ELF-1 (cell line): Measurements from ENCODE around the gene KRTAP12-2.

Experiments
- DNase-seq: peaks from one replicate; pipeline ENCODE4 v3.0.0-alpha.2; 2016; ENCODE audit warnings: low read depth, low spot score

KRTAP12-2 gene, protein sequence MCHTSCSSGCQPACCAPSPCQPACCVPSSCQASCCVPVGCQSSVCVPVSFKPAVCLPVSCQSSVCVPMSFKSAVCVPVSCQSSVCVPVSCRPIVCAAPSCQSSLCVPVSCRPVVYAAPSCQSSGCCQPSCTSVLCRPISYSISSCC

DNA sequence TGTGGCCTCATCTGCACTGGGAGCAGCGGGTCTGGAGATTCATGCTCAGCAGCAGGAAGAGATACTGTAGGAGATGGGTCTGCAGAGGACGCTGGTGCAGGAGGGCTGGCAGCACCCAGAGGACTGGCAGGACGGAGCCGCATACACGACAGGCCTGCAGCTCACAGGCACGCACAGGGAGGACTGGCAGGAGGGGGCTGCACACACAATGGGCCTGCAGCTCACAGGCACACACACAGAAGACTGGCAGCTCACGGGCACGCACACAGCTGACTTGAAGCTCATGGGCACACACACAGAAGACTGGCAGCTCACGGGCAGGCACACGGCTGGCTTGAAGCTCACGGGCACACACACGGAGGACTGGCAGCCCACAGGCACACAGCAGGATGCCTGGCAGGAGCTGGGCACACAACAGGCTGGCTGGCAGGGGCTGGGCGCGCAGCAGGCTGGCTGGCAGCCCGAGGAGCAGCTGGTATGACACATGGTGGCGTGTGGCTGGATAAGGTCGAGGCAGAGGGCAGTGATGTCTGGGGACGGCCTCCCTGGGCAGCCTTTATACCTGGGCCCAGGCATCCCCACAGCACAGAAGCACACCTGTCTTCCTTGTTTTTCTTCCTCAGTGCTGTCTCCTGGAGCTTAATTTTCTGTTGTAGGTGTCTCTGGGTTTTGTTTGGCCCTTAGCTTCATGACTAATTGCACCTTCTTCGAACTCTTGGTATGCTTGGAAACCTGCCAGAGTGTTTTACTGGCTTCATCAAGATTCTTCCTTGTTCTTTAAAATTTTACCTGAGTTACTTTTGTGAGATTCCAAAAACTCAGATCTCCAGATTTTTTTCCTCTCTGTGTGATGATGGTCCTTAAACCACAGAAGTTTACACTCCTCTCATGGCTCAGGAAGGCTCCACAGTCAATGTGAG lies at the start of gene KRTAP12-2:
Gene KRTAP12-2 (minus strand): TSS at position 527 of the 920 bp plus-strand sequence. CDS start 41 bp downstream, at position 486.
- DNase-seq = no peak

DNA sequence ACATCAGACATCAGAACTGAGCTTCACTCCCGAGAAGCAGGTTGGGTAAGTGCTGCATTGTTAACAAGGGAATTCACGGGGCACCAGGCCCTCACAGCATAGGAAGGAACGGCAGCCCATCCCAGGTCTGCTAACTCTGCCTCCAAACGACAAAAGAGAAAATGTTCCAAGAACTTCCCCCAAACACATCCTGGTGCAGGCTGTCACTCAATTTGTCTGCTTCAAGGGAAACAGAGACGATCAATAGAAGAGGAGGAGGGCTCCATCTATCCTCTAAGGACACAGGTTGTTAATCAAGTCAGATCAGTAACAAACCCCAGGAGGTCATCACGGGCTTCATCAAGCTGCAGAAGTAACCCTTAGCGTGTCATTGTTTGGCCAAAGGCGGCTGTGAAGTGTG lies 48.2 kb upstream of the KRTAP12-2 start:
- no peak for DNase-seq

DNA sequence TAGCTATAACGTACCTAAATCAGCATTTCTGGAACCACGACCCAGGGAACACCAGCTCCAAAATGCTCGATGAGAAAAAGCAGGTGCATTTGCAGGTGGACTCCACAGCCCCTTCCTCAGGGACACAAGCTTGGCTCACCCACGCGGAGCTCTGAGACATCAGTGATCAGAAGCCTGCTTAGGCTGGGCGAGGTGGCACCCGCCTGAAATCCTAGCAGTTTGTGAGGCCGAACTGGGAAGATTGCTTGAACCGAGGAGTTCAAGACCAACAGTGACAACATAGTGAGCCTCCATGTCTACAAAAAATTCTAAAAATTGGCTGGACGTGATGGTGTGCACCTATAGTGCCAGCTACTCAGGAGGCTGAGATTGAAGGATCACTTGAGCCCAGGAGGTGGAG lies 47.1 kb upstream of the KRTAP12-2 start:
- DNase-seq = no peak

DNA sequence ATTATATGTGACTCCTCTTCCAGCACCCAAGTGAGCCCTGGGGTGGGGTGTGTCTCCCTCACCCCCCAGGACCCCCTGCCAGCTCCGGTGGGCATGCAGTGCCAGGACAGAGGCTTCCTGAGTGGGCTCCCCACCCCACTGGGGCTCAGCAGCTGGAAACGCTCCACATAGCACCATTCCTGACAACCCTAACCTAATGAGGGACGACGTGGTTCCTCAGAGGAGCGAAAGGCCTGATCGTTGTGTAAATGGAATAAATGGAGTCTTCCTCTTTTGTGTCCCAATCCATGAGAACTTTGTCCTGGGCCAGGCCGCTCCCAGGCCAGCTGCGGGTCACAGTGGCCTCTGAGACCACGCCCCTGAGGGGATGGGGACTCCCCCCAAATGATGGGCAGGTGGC lies 46.4 kb upstream of the KRTAP12-2 start:
- DNase-seq = no peak

DNA sequence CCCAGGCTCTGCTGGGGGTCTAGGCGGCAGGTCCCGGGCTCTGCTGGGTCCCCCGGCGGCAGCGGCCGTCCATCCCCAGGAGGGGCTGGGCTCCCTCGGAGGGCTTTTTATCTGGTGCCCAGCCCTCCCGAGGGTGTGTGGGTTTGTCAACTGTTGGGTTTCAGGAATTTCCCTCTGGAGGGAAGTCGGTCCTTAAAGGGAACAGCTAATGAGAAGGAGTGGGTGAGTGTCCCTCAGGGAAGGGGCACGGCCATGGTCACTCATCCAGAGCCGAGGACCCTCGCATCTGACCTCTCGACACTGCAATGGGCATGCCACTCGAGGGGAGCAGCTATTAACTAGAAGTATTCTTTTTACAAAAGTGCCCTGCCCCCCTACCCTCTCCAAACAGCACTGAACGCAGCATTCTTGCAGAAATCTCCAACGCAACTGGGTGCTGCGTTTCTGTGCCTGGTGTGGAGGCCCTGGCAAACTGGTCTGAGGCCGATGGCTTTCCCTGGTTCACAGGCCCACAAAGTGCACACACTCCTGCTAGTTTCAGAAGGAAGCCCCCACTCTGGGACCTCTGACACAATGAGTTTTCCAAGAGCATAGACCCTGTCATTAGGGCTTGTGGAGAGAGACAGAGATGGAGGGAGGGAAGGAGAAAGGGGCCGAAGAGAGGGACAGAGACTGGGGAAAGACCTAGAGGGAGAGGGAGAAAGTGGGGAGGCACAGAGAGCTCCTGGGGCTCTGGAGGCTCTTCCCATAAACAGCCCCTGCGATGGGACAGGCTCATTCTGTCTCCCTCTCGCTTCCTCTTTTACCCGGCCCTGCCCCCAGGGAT lies 45.7 kb upstream of the KRTAP12-2 start:
- no peak for DNase-seq

DNA sequence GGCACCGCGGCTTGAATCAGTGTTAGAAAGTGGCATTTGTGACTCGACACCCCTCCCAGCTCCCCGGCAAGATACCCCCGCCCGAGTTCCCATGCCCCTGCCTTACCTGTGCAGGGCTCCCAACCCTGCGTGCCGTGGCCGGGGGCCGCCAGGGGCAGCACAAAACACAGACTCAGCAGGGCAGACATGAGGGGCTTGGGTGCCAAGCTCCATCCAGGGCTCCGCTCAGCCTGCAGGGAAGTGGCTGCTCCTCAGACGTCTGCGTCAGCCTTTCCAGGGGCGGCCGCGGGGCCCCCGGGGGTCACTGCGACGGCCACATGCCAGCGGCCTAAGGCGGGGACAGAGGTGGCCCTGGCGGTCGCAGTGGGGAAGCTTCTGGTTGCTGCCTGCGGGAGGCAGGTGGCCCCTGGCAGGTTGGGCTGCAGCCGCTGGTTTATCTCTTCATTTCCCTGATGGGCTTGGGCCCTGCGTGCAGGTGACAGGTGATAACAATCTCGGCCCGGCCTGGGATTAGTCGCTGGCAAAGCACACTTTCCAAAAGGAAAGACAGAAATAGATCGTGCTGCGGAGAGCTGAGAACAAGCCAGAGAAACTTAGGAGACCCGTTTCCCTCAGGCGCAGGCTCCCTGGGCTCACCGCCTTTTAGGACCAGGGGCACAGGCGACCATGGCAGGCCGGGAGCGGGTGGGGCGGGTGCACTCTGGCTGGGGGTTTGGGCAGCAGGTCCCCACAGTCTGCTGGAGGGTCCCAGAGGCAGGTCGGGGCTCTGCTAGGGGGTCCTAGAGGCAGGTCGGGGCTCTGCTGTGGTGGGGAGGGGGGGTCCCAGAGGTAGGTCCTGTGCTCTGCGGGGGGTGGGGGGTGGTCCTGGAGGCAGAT lies 44.8 kb upstream of the KRTAP12-2 start, which contains the start of gene TSPEAR:
Gene TSPEAR (minus strand): TSS at position 246 of the 876 bp plus-strand sequence. CDS start 58 bp downstream, at position 188.
- peak; percentile 80 for DNase-seq

DNA sequence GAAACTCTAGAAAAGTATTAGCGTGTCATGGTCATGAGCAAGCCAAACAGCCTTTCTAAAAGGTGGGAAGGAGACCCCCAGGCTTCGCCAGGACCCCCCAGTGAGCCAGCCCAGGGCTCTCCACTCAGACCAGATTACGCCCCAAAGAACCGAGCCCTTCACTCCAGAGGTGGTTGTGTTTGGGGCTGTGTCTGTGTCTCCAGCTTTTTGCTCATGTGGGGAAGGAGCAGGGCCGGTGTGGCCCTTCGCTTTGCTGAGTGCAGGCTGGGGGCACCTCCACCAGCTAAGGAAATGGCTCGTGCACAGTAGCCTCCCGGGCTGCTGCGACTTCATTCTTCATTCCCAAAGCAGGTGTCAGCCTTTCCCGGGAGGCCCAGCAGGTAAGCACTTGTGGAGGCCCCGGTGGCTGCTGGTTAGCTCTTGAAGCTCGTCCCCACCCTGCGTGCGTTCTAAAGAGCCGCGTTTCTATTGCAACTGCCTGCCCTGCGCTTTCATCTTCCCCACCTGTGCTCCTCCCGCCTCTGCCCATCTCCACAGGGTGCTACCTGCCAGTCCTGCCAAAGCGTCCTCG lies 44.1 kb upstream of the KRTAP12-2 start:
- peak; percentile 58 for DNase-seq

DNA sequence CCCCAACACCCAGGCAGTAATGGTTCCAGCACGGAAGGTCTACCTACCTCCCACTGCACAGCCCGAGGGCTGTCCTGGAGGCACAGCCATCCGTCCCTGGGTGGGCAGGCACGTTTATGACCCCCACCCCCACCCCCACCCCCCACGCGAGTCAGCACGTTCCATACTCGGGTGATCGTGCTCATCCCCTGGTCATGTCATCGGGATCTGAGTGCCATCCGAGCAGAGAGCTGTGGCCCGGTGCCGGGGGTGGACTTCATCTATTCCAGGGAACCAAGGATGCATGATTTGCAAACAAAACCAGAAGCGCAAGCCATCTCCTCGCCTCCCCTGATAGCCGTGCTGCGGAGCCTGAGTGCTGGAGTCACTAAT lies 43.6 kb upstream of the KRTAP12-2 start:
- DNase-seq = no peak

DNA sequence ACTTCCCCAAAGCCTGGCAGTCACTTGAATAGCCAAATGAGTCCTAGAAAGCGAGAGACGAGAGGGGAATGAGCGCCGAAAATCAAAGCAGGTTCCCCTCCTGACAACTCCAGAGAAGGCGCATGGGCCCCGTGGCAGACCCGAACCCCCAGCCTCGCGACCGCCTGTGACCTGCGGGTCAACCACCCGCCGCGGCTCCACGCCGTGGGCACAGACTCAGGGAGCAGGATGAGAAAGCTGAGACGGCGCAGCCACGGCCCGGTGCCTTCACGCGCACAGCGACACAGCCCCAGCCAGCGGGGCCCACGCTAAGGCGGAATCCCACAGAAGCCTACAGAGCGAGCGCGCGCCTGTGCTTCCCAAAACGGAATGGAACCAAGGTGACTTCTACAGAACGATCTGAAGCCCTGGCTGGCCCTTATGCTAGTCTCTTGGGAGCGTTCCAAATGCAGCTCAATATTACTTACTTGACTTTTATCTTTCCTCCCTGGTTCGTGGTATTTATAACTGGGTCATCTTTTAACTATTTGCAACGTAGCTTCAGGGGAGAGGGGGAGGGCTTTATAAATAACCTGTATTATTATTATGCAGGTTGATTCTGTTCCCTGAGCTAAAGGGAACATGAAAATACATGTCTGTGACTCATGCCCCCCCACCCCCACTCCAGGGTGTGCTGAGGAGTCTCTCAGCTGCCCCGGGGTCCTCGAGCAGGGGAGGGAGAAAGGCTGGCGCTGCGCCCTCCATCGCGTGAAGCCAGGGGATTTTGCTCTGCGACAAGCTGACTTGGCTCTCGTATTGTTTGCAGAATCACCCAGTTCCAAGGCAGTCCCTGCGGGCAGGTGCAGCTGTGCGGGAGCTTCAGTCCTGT lies 42.9 kb upstream of the KRTAP12-2 start:
- DNase-seq = no peak

DNA sequence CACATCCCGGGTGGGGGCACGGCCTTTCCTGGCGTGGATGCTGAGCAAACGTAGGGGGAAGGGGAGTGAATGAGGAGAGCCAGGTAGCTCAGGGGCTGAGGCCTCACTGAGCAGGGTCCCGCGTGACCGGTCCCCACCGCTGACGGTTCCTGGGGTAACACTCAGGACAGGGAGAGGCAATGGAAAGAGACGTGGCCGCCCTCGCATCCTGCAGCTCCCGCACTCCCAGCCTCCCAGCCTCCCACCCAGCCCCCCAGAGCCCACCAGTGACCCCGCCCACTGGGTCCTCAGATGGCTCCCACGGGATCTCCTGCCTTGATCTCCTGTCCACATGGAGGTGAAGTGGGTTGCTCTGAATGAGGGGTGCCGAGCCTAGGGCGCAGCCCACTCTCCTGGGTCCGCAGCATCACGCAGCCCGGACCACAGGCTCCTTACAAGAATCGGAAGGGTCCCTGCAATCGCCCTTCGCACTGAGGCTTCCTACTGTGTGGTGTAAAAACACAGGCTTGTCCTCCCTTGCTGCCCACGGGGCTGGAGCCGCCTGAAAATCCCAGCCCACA lies 42.2 kb upstream of the KRTAP12-2 start:
- no peak for DNase-seq

DNA sequence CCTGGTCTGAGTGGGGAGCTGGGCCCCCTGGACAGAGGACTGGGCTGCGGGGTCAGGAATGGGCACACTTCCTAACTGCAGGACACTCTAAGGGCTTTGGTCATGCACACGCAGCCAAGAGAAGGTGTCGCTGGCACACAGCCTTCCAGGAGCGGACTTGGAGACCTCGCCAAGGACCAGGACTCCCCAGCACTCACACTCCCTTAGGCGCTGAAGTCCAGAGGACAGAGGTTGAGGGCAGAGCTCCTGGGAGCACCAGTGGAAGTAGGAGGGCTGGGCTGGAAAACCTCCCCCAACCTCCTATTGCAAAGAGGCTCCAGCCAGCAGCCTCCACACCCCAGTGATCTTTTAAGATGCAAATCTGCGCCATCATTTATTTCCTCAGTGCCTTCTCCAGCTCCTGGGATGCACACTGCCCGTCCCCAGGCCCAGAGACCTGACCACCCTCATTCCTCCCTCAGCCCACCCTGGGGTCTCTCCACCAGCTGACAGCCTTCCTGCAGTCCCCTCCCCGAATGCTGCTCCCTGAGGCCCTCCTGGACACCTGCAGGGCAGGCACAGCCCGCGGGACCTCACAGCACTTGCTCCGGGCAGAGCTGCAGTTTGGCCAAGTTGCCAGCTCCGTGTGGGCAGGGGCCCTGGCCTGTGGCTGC lies 41.6 kb upstream of the KRTAP12-2 start:
- peak; percentile 68 for DNase-seq

DNA sequence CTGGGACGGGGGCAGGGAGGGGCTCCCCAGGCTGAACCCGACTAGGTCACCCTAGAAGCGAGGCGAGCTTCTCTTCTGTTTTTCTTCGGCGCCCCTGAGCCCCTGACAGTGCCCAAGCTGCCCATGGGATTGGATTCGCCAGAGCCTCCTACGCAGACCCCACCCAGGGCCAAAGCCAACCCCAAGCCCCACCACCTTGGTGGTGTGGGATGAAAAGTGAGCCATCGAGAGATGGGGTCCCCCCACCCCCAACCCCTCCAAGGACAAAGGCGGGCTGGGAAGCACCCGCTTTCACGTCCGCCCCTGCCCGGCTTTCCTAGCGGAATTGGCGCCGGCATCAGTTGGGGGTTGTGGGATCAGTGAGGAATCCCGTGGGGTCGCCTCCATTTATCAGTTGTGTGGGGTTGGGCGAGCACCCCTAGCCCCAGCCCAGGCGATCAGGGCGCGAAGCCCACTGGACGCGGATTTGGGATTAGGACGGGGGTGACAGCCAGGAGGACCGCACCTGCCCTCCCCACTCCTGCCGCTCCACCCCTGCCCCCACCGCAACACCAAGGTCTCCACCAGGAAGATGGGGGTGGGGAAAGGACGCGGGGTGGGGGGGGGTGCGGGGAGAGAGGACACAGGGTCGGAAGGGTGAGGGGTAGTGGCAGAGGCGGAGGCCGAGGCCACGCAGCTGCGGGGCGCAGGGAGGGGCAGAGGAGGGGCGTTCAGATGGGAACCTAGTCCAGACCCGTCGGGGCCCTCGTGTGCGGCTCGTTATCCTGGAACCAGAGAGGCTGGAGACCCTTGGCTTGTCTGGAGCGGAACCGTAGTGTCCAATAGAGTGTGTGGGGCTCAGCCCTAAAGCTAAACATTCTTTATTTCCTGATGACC lies 40.2 kb upstream of the KRTAP12-2 start:
- DNase-seq = no peak

DNA sequence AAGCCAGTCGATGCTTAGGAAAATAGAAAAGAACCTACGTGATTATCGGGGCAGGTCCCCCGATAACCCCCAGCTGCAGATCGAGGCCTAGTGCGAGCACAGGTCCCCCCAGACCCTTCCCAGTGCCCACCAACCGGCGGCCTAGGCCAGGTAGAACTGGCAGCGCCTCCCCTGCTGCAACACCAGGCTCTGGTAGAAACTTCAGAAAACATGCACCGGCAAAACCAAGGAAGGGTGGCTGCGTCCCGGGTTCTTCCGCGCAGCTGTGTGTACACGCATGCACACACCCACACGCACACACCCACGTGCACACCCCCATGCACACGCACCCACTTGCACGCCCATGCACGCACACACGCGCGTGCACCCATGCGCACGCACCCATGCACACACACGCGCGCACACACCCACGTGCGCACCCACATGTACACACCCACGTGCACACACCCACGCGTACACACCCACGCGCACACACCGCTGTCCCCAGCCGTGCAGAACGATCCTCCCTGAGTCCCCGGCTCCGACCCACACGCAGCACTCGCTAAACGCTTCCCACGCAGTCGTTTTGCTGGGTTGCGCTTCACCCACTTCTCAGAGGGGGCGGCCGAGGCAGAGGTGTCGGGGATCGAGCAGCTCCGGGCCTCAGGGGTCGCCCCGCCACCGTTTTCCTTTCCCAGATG lies 39.4 kb upstream of the KRTAP12-2 start:
- DNase-seq = no peak

DNA sequence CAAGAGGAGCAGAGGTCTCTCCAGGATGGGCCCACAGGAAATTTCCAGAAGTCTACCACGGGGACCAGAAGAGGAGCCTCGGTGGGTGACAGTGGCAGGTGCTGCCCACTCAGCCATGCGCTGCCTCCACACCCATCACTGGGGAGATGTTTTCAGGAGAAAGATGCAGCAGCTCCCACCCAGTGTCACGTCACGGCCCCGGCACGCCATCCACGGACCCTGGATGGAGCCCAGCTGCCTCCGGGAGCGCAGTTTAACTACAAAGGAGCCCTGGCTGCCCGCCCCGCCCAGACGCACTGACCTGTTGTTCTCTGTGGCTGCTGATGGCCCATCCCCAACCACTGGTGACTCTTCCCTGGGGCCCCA lies 37.9 kb upstream of the KRTAP12-2 start:
- DNase-seq = no peak

DNA sequence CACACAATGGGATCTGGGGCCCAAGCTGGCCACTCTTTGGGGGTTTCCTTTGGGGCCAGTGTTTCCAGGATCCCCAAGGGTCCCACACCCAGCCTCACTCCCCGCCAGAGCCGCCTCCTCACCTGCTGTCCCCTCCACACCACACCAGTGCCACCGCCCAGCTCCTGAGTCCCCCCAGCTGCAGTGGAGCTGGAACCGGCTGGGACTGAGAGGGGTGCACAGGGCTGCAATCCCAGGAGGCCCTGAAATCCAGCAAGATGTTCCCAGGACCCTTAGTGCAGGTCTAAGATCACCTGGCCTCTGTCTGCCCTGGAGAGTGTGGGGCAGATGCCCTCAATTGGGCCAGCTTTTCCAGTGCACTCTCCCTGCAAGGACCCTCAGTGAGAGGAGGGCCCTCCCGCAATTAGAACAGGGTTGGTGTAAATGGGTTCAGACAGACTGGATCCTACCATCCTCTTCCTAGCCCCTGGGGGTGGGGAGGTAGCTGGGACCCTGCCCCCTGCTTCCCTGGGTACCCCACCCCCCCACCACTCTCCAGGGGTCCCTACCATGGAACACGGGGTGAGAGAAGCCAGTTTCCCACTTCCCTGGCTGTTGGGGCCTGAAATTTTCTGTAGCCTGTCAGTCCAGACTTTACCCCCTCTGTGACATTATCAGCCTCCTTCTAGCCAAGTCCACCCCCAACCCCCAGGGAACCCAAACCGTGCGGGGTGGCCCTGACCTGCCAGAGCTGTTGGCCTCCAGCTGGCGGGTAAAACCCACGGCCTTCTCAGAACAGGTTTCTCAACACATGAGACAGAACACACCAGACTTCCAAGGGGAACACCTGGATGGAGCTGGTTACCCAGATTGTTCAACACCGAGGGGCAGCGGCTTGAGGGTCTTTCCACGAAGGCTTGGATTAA lies 37.3 kb upstream of the KRTAP12-2 start:
- DNase-seq = no peak

DNA sequence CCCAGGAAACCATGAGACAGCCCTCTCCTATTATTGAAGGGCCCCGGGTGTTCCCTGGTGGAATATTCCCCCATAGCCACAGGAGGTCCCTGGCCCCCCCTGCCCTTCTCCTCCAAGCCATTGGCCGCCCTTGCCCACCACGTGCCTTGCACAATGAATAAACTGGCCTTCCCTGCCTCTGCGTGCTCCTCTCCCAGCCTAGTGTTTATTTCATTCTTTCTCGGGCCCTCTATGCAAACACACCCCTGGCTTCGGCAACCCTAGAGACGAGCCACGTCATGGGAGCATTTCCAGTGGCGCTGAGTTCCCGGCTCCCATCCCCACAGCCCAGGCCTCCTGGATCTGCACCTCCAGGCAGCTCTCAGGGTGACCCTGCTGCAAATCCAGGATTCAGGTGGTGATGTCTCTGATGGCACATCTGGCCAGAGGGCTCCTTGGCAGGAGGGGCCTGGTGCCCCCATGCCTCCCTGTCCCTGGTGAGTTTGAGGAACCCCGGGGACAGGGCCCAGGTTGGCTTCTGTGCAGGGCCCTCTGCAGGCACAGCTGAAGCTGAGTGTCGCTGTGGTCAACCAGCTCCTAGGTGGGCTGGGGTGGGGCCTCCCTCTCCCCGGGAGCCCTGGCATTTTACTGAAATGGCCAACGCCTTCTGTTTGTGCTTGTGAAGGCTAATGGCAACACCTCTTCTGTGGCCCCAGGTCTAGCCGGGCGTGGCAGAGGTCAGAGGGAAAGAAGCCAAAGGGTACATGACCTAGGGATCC lies 36.4 kb upstream of the KRTAP12-2 start:
- no peak for DNase-seq
